GM19455 (cell line): ENCODE data around the gene SMOC2.
"Not testable (repeated sequence)": the region's sequence is repeated elsewhere in the genome, so short reads cannot be mapped to it uniquely, and the experiment has no call there.

Experiments
- ATAC-seq: cut with Tn5 transposase; IDR thresholded peaks from one replicate; pipeline ENCODE4 v1.9.1; 2021; ENCODE audit not compliant: unreplicated experiment

The SMOC2 gene

GRCh38 chr6:168597471-168597875, 156.5 kb downstream of the SMOC2 start:
- no peak for ATAC-seq

GRCh38 chr6:168598251-168599117, 157.5 kb downstream of the SMOC2 start:
- ATAC-seq = no peak

- no peak for ATAC-seq
These were observed 158.1 kb downstream of the SMOC2 start for GRCh38 chr6:168599118-168599494.

- no peak for ATAC-seq
These were observed 158.9 kb downstream of the SMOC2 start for GRCh38 chr6:168599769-168600330.

- no peak for ATAC-seq
These were observed 159.4 kb downstream of the SMOC2 start for GRCh38 chr6:168600381-168600780.

- ATAC-seq = no peak
These were observed 160.1 kb downstream of the SMOC2 start for GRCh38 chr6:168601111-168601510.

GRCh38 chr6:168601546-168601945, 160.6 kb downstream of the SMOC2 start:
- ATAC-seq = no peak

GRCh38 chr6:168602576-168602975, 161.6 kb downstream of the SMOC2 start:
- ATAC-seq = no peak

- ATAC-seq = no peak
These were observed 162.2 kb downstream of the SMOC2 start for GRCh38 chr6:168603234-168603633.

GRCh38 chr6:168605964-168606363, 165.0 kb downstream of the SMOC2 start:
- no peak for ATAC-seq

- ATAC-seq = no peak
These were observed 165.7 kb downstream of the SMOC2 start for GRCh38 chr6:168606722-168607121.

- ATAC-seq = no peak
These were observed 166.5 kb downstream of the SMOC2 start for GRCh38 chr6:168607272-168608112.

- ATAC-seq = no peak
These were observed 167.1 kb downstream of the SMOC2 start for GRCh38 chr6:168608113-168608400.

GRCh38 chr6:168609026-168609685, 168.2 kb downstream of the SMOC2 start:
- ATAC-seq = no peak

GRCh38 chr6:168609914-168610490, 169.0 kb downstream of the SMOC2 start:
- no peak for ATAC-seq

GRCh38 chr6:168610966-168611365, 170.0 kb downstream of the SMOC2 start:
- ATAC-seq = not testable (repeated sequence)

GRCh38 chr6:168611691-168612090, 170.7 kb downstream of the SMOC2 start:
- ATAC-seq = no peak

- no peak for ATAC-seq
These were observed 171.6 kb downstream of the SMOC2 start for GRCh38 chr6:168612586-168612985.

- ATAC-seq = no peak
These were observed 174.9 kb downstream of the SMOC2 start for GRCh38 chr6:168615837-168616236.

- no peak for ATAC-seq
These were observed 176.1 kb downstream of the SMOC2 start for GRCh38 chr6:168616816-168617765.
